Measurements from ENCODE around the gene SETMAR.

The SETMAR gene

GRCh38 chr3:4284865-4285264, 18.3 kb upstream of the SETMAR start:
- TF ChIP-seq, protein P1, sequence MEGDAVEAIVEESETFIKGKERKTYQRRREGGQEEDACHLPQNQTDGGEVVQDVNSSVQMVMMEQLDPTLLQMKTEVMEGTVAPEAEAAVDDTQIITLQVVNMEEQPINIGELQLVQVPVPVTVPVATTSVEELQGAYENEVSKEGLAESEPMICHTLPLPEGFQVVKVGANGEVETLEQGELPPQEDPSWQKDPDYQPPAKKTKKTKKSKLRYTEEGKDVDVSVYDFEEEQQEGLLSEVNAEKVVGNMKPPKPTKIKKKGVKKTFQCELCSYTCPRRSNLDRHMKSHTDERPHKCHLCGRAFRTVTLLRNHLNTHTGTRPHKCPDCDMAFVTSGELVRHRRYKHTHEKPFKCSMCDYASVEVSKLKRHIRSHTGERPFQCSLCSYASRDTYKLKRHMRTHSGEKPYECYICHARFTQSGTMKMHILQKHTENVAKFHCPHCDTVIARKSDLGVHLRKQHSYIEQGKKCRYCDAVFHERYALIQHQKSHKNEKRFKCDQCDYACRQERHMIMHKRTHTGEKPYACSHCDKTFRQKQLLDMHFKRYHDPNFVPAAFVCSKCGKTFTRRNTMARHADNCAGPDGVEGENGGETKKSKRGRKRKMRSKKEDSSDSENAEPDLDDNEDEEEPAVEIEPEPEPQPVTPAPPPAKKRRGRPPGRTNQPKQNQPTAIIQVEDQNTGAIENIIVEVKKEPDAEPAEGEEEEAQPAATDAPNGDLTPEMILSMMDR (IDR thresholded peaks at IDR 0.05): no peak

DNA sequence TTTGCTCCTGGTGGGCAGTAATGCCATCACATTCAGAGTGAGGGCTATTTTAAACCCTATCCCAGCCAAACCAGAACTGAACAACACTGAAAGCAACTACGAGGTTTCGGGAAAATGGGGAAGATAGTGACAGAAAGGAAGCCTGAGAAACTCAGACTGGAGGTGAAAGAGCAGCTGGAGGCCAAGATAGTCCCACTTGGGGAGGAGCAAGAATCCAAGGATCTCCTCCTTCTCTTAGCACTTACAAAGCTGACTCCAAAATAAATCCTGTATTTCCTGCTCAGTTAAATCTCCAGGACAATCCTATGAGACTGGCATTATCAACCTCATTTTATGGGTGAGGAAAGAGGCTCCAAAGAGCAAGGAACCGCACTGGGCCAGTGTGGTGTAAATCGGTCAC, 14.1 kb upstream of the SETMAR start:
- TF ChIP-seq, protein P1 (IDR thresholded peaks at IDR 0.05): no peak

DNA sequence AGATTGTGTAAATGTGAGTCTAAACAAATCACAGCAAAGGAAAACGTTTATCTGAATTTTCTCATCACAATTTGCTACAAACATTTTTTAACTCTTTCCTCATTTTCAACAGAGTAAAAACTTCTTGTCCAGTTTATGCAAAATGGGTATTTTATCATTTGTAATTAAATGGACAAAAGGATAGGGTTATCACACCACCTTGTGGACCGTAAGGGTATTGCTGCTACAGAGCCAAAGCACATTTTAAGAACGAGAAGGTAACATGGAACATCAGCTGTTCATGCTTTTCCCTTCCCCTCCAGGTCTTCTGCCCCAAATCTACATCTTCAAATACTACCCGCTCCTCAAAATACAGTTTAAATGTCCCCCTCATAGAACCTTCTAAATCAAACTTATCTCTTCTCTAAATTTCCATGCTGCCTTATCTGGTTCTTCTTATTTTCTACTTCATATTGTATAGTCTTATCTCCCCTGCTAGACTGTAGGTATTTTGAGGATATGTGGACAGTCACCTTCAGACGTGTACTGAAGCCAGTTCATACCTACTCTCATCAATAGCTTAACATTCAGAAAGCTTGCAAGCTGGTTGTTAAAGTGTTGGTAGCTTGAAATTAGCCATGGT, 12.8 kb upstream of the SETMAR start:
- TF ChIP-seq, protein P1 (IDR thresholded peaks at IDR 0.05): peak; percentile 95

GRCh38 chr3:4292301-4292700, 10.9 kb upstream of the SETMAR start:
- TF ChIP-seq, protein P1 (IDR thresholded peaks at IDR 0.05): no peak

DNA sequence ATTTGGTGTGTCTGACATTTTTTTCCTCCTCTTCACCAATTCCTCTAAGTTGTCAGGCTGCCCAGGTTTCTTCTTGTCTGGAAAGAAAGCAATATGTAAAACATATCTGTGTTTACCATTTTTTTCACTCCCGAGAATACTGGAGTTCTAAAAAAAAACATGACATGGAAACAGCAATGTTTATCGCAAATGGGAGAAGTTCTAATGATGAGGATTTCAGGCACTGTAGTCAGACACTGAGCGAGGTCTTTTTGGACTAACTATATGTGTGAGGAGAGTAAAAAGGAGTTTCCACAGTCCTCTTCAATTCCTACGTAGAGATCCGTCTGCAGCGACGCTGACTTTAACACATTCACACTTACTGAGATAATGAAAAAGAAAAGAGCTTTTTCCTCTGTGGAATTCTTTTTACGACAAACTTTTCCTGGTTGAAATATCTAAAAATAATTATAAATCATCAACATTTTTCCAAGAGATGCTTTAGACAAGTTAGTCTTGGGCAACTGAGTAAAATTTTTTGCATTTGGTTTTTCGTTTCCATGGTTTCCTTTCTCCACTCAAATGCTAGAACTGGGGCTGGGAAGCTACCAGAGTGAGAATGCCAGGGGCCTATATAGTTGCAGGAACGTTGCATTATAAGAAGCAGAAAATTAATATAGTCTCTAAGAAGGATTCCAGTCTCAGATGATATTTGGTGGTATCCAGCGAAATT, 8.4 kb upstream of the SETMAR start:
- TF ChIP-seq, protein P1 (IDR thresholded peaks at IDR 0.05): no peak

GRCh38 chr3:4297486-4297885, 5.7 kb upstream of the SETMAR start:
- TF ChIP-seq, protein P1 (IDR thresholded peaks at IDR 0.05): no peak

- TF ChIP-seq, protein P1 (IDR thresholded peaks at IDR 0.05): no peak
These were observed 422 bp upstream of the SETMAR start for GRCh38 chr3:4302747-4303146.
